Activated T-helper 1 cell treated with anti-CD3 and anti-CD28 coated beads, Interleukin-12 subunit alpha, Interleukin-12 subunit beta, Interleukin-2, Interleukin-4 antibody, amounts not matched to agents 30 ng/mL and 10 ng/mL and 1 ng/mL, durations not matched to agents 14 hours and 24 hours and 36 hours (primary cell): Measurements from ENCODE around the gene CUX1. TPM values are rescaled to one million over a fixed set of nuclear protein-coding genes. Genes with fewer than 3 reads are reported as not detected.

Experiments used
- DNase-seq: peaks from one replicate; pipeline ENCODE4 v3.0.0; 2021; ENCODE audit warnings: low spot score
- H3K27ac Mint-ChIP-seq: one replicate; pipeline ENCODE4 v1.8.0; 2021; ENCODE audit warnings: mild to moderate bottlenecking, mixed read lengths
- H3K27me3 Mint-ChIP-seq: one replicate; pipeline ENCODE4 v1.8.0; 2022; ENCODE audit warnings: mild to moderate bottlenecking, moderate library complexity, mixed read lengths; ENCODE audit not compliant: insufficient read depth
- H3K36me3 Mint-ChIP-seq: one replicate; pipeline ENCODE4 v1.8.0; 2021; ENCODE audit warnings: low read depth, mixed read lengths
- H3K4me1 Mint-ChIP-seq: one replicate; pipeline ENCODE4 v1.8.0; 2021; ENCODE audit warnings: low read depth, mixed read lengths
- H3K4me3 Mint-ChIP-seq: one replicate; pipeline ENCODE4 v1.8.0; 2021; ENCODE audit warnings: mild to moderate bottlenecking, moderate library complexity, mixed read lengths
- H3K9me3 Mint-ChIP-seq: one replicate; pipeline ENCODE4 v1.8.0; 2021; ENCODE audit warnings: mixed read lengths
- intact Hi-C: fragments of 100-400 bp; cut with micrococcal nuclease; formaldehyde crosslinking; loops from one replicate; pipeline ENCODE4 v1.15.1; 2024
- total RNA-seq: library from RNA; stranded (reverse); gene quantifications from 2 replicates; pipeline ENCODE4 v1.2.3, GENCODE V29; 2022

CUX1 gene
- total RNA-seq, 1 donor from 2014 or later = 26.9 TPM

GRCh38 chr7:101856473-101857357, 39.3 kb downstream of the CUX1 start:
- peaks cover 49% of the 10 kb centered on the region for H3K4me1 Mint-ChIP-seq
- H3K4me3 Mint-ChIP-seq = peak overlapping the region; percentile 89
- no peaks in the 10 kb centered on the region for H3K9me3 Mint-ChIP-seq
- DNase-seq = peak; percentile 72
- intact Hi-C loops = loop anchor here (1.0 kb wide), 1 partner anchor 42 kb away; no protein-coding TSS in a partner anchor
- peaks cover 2% of the 10 kb centered on the region for H3K27me3 Mint-ChIP-seq
- H3K36me3 Mint-ChIP-seq = peaks cover 2% of the 10 kb centered on the region
- H3K27ac Mint-ChIP-seq = peak overlapping the region; percentile 94

GRCh38 chr7:101857358-101857811, 40.0 kb downstream of the CUX1 start:
- Mint-ChIP-seq H3K4me3 (peak overlapping the region; percentile 89), H3K27ac (peak overlapping the region; percentile 94), H3K9me3 (no peaks in the 10 kb centered on the region), H3K27me3 (peaks cover 2% of the 10 kb centered on the region), H3K36me3 (peaks cover 2% of the 10 kb centered on the region), H3K4me1 (peaks cover 49% of the 10 kb centered on the region)
- no peak for DNase-seq
- intact Hi-C loops = no loop called here

GRCh38 chr7:101858437-101859385, 41.3 kb downstream of the CUX1 start:
- H3K4me3 Mint-ChIP-seq = no peak overlapping the region
- H3K27ac Mint-ChIP-seq = no peak overlapping the region
- peaks cover 49% of the 10 kb centered on the region for H3K4me1 Mint-ChIP-seq
- H3K9me3 Mint-ChIP-seq = no peaks in the 10 kb centered on the region
- intact Hi-C loops = no loop called here
- H3K27me3 Mint-ChIP-seq = peaks cover 2% of the 10 kb centered on the region
- H3K36me3 Mint-ChIP-seq = peaks cover 2% of the 10 kb centered on the region
- DNase-seq = no peak

- H3K27ac Mint-ChIP-seq = no peak overlapping the region
- DNase-seq = no peak
- H3K4me1 Mint-ChIP-seq = peaks cover 41% of the 10 kb centered on the region
- intact Hi-C loops = no loop called here
- H3K27me3 Mint-ChIP-seq = peaks cover 2% of the 10 kb centered on the region
- no peak overlapping the region for H3K4me3 Mint-ChIP-seq
- peaks cover 2% of the 10 kb centered on the region for H3K36me3 Mint-ChIP-seq
- no peaks in the 10 kb centered on the region for H3K9me3 Mint-ChIP-seq
Measured at GRCh38 chr7:101859411-101860106, 42.1 kb downstream of the CUX1 start.

- DNase-seq = no peak
- Mint-ChIP-seq H3K4me1 (peaks cover 36% of the 10 kb centered on the region), H3K27ac (no peak overlapping the region), H3K9me3 (no peaks in the 10 kb centered on the region), H3K4me3 (no peak overlapping the region), H3K36me3 (peaks cover 2% of the 10 kb centered on the region), H3K27me3 (peaks cover 2% of the 10 kb centered on the region)
- intact Hi-C loops = no loop called here
Measured at GRCh38 chr7:101860316-101861217, 43.1 kb downstream of the CUX1 start.

- Mint-ChIP-seq H3K27me3 (peaks cover 2% of the 10 kb centered on the region), H3K9me3 (no peaks in the 10 kb centered on the region), H3K36me3 (peaks cover 1% of the 10 kb centered on the region), H3K4me1 (peaks cover 32% of the 10 kb centered on the region), H3K4me3 (no peak overlapping the region), H3K27ac (no peak overlapping the region)
- intact Hi-C loops = no loop called here
- no peak for DNase-seq
Measured at GRCh38 chr7:101861218-101861775, 43.9 kb downstream of the CUX1 start.

GRCh38 chr7:101862280-101863220, 45.1 kb downstream of the CUX1 start:
- H3K4me1 Mint-ChIP-seq = peaks cover 20% of the 10 kb centered on the region
- H3K9me3 Mint-ChIP-seq = no peaks in the 10 kb centered on the region
- intact Hi-C loops = no loop called here
- DNase-seq = no peak
- H3K27ac Mint-ChIP-seq = peak overlapping the region; percentile 23
- peaks cover 2% of the 10 kb centered on the region for H3K27me3 Mint-ChIP-seq
- no peak overlapping the region for H3K4me3 Mint-ChIP-seq
- no peaks in the 10 kb centered on the region for H3K36me3 Mint-ChIP-seq

GRCh38 chr7:101863598-101863997, 46.2 kb downstream of the CUX1 start:
- H3K4me1 Mint-ChIP-seq = peaks cover 11% of the 10 kb centered on the region
- no peak for DNase-seq
- H3K27me3 Mint-ChIP-seq = peaks cover 2% of the 10 kb centered on the region
- no peaks in the 10 kb centered on the region for H3K36me3 Mint-ChIP-seq
- H3K9me3 Mint-ChIP-seq = no peaks in the 10 kb centered on the region
- intact Hi-C loops = no loop called here
- no peak overlapping the region for H3K4me3 Mint-ChIP-seq
- no peak overlapping the region for H3K27ac Mint-ChIP-seq

- intact Hi-C loops = no loop called here
- H3K27me3 Mint-ChIP-seq = peaks cover 2% of the 10 kb centered on the region
- H3K27ac Mint-ChIP-seq = no peak overlapping the region
- no peaks in the 10 kb centered on the region for H3K9me3 Mint-ChIP-seq
- peaks cover 11% of the 10 kb centered on the region for H3K4me1 Mint-ChIP-seq
- no peaks in the 10 kb centered on the region for H3K36me3 Mint-ChIP-seq
- DNase-seq = no peak
- H3K4me3 Mint-ChIP-seq = no peak overlapping the region
Measured at GRCh38 chr7:101864039-101864438, 46.6 kb downstream of the CUX1 start.

GRCh38 chr7:101865031-101865430, 47.6 kb downstream of the CUX1 start:
- Mint-ChIP-seq H3K27me3 (no peaks in the 10 kb centered on the region), H3K9me3 (no peaks in the 10 kb centered on the region), H3K4me3 (no peak overlapping the region), H3K36me3 (no peaks in the 10 kb centered on the region), H3K27ac (no peak overlapping the region), H3K4me1 (peaks cover 5% of the 10 kb centered on the region)
- intact Hi-C loops = no loop called here
- DNase-seq = no peak

- Mint-ChIP-seq H3K4me1 (peaks cover under 1% of the 10 kb centered on the region), H3K27ac (no peak overlapping the region), H3K9me3 (no peaks in the 10 kb centered on the region), H3K4me3 (no peak overlapping the region), H3K36me3 (no peaks in the 10 kb centered on the region), H3K27me3 (no peaks in the 10 kb centered on the region)
- intact Hi-C loops = no loop called here
- no peak for DNase-seq
Measured at GRCh38 chr7:101865455-101865854, 48.0 kb downstream of the CUX1 start.
